ENCODE measurements around the gene ISL2.
A peak's percentile ranks its signal among the peaks of the same experiment; 100 is the strongest.

Gene ISL2

GRCh38 chr15:76343313-76343996 lies 6.9 kb downstream of the ISL2 start:
- DNase-seq, result no peak

DNA sequence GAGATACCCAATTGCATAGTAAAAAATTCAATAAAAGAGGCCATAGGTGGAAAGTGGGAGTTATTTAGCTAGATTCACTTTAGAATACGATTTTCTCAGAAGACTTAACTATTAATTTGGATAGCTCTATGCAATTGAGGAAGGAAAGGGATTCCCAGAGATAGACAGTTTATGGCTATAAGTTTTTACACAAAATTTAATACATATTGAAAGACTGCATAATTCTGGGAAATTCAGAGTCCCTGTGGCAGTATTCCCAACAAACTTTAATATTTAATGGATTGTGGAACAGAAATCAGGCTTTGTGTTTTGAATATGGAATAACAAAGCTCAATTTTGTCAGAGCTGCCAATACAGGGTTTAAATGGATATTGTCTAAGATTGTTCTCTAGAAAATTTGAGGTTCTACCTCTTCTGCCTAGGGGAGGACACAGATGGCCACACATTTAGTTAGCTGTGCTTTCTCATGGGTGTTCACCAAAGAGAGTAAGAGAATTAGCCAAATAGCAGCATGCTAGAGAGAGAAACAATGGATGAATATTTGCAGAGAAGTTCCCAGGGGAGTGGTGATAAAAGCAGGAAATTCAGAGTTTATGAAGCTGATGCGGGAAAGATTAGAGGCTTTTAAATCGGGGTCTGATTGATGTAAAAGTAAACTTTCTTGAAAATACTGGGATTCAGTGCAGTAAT lies 8.5 kb downstream of the ISL2 start:
- DNase-seq, result no peak

DNA sequence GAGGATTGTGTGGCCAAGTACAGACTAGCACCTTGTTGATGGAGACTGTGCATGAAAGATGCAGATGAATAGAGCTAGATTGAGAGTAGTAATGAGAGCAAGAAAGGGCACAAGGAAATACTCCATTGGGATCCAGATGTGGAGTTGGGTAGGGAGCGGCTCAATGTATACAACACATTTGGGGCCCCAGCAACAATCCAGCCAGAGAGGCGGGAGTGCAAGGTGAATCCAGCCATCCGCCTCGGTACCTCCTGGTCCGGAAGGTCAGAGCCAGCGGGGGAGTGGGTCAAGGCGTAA lies 9.0 kb downstream of the ISL2 start:
- DNase-seq, result no peak

- peak; percentile 25 for DNase-seq
These were observed 9.5 kb downstream of the ISL2 start for GRCh38 chr15:76345880-76346668.

DNA sequence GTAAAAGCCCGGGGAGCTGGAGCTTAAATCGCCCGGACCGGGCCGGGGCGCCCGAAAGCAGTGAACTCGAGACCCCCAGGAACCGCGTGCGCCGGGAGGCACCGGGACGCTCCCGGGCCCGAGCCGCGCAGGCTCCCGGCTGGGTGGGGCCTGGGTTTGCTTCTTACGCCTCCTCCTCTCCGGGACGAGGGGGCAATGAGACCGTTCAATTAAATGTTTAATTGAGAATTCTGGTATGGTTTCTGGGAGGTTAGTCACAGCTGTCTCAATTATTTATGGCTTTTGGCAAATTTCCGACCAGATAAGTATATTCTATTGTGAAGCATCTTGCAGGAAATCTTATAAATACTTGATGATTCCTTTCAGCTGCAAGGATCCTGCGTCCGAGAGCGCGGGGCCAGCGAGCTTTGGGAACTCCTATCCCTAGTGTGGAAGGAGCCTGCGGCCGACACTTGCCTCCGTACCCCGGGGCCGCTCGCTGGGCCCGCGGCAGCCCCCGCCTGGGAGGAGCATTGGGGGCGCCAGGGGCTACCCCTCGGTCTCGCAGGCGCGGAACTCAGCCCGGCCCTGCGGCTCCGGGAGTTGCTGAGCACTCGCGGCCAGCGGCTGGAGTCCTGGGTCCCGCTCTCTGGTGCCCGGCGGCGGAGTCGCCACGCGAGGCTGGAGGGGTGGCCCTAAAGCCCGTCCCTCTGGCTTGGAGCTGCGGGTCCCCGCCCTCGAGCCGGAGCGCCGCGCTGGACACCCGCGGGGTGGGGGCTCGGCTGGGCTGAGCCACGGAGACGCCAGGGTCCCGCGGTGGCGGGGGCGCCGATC lies 10.3 kb downstream of the ISL2 start:
- DNase-seq, result no peak

- no peak for DNase-seq
These were observed 11.0 kb downstream of the ISL2 start for GRCh38 chr15:76347482-76348055.

GRCh38 chr15:76349301-76350070 lies 12.9 kb downstream of the ISL2 start:
- no peak for DNase-seq

DNA sequence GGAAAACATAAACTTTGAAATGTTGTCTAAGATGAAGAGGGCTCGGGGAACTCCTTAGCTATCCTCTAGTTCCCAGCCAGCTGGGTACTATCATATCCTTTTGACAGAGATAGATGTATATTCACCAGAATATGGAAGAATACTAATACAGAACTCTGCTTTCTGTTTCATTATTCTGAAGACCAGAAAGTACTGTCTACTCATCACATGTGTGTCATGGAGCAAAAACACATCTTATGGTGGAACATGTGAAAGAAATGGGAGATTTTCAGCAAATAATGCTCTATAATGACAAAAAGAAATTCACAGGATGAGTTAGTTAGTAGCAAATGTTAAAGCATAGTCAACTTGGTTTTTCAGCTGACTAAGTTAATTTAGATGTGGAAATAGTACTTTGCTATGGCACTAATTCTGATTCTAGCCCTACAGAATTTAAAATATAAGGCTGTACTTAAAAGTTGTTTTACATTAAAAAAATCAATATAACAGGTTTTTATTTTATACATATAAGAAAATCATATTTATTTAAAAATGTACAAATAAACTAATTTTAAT lies 16.5 kb downstream of the ISL2 start:
- no peak for DNase-seq

DNA sequence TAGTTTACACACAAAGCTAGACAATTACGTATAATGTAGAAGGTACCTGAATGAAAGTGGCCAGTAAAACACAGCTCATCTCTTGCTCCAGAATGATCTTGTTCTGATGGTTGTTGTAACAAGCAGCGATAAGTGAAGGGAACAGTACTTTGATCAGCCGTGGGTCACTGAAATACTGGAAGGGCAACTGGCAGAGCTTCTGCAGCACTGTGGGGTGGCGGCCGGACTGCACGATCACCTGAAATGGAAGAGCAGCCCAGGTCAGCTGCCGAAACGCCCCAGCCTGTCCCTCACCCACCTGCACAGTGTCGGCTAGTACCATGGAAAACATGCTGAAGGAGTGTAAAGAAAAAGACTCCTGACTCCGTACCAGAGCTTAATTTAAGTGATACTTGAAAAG lies 17.3 kb downstream of the ISL2 start:
- DNase-seq, result no peak

DNA sequence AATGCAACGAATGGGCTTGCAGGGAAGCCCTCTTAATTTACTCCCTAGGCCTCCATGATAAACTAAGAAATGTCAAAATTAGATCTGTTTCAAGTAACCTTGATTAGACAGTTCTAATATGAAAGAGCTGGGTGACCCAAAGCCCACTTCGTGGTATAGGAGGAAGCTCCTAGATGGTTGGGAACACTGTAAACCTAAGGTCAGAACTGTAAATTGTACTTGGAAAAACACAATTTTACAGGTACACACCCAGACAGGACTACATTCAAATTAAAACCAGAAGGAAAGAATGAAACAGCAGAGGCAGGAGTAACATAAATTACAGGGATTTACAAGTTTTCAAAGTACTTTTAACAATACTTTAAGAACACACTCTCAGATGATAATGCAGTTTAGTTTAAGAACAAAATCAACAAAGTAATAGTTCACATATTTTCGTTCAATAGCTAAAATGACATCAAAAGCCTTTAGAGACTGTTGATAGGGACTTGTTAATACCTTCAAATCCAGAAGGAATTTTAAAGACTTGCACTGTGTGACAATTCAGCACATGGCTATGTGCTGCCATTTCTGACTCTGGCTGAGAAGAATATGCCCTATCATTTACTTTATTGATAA lies 18.4 kb downstream of the ISL2 start:
- DNase-seq, result no peak

GRCh38 chr15:76358453-76358852 lies 21.9 kb downstream of the ISL2 start:
- no peak for DNase-seq

- peak; percentile 8 for DNase-seq
These were observed 22.6 kb downstream of the ISL2 start for GRCh38 chr15:76359152-76359551.

GRCh38 chr15:76360416-76360815 lies 23.8 kb downstream of the ISL2 start:
- no peak for DNase-seq

GRCh38 chr15:76363251-76363650 lies 26.7 kb downstream of the ISL2 start:
- no peak for DNase-seq

- peak; percentile 20 for DNase-seq
These were observed 30.1 kb downstream of the ISL2 start for GRCh38 chr15:76366714-76367113.

DNA sequence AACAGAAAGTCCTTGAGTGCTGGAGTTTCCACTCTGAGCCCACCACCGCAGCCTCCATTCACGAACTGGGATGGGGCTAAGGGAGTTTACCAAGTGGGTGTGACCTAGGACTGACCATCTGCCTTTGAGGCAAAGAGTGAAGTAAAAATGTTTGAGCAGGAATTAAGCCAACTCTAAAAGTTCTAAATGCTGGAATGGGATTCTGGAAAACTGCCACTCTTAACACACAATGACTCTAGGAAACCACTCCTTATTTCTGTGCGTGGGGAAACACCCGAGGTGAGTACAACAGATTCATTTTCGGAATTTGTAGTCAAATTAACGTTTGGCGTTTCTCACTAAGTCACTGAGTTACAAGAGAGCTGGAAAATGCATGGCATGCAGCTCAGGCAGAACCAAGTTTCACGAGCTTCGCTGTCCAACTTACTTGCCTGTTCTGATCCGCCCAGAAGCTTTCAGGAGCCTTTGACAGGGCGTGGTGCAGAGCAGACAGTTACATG lies 31.6 kb downstream of the ISL2 start:
- no peak for DNase-seq

DNA sequence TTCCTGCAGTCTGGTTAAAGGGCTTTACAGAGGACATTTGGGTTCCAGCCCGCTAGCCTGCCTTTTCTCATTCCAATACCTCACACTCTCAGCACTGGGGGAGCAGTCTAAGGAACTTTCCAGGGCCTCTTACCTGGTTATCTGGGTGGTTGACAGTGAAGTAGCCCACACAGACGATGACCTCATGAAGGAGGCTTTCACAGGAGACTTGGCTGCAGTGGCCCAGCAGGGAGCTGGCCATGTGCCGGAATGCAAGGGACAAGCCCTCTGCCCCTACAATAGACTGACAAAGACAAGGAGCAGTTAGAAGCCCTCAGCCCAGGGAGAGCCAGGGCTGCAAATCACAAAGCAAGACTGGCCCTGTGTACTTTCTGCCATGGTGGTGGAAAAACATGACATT lies 39.5 kb downstream of the ISL2 start:
- DNase-seq, result no peak

GRCh38 chr15:76376816-76377215 lies 40.2 kb downstream of the ISL2 start:
- DNase-seq, result no peak

GRCh38 chr15:76377217-76377616 lies 40.6 kb downstream of the ISL2 start:
- no peak for DNase-seq

GRCh38 chr15:76377751-76378150 lies 41.2 kb downstream of the ISL2 start:
- DNase-seq, result no peak

GRCh38 chr15:76378691-76379090 lies 42.1 kb downstream of the ISL2 start:
- no peak for DNase-seq

All from NCI-H146 (cell line).